HCT116 (cell line): Measurements from ENCODE around the gene RXFP4.

Experiments
- EZH2 ChIP-seq: fragments of 200-600 bp; sonication (generic); IDR thresholded peaks from 2 replicates; pipeline ENCODE4 v1.6.1; 2017; ENCODE audit warnings: antibody characterized with exemption, mixed run types
- JUND ChIP-seq: IDR thresholded peaks from 2 replicates; pipeline ENCODE4 v1.6.1; 2012
- POLR2A ChIP-seq: IDR thresholded peaks from 2 replicates; pipeline ENCODE4 v1.7.0; 2011; ENCODE audit warnings: borderline replicate concordance; ENCODE audit not compliant: insufficient read depth, insufficient read length; ENCODE audit errors: extremely low read depth
- POLR2AphosphoS5 ChIP-seq: IDR thresholded peaks from 2 replicates; pipeline ENCODE4 v1.6.1; 2011; ENCODE audit warnings: mild to moderate bottlenecking, low read depth, low read length, moderate library complexity
- RAD21 ChIP-seq: IDR thresholded peaks from 2 replicates; pipeline ENCODE4 v1.6.1; 2012; ENCODE audit warnings: low read depth, mild to moderate bottlenecking
- SP1 ChIP-seq: IDR thresholded peaks from 2 replicates; pipeline ENCODE4 v1.6.1; 2012; ENCODE audit warnings: low read depth
- TCF7L2 ChIP-seq: IDR thresholded peaks from 2 replicates; pipeline ENCODE4 v1.7.0; 2011; ENCODE audit warnings: borderline replicate concordance, inconsistent platforms; ENCODE audit not compliant: insufficient read depth, insufficient read length; ENCODE audit errors: extremely low read depth
- YY1 ChIP-seq: IDR thresholded peaks from 2 replicates; pipeline ENCODE4 v1.6.1; 2011; ENCODE audit warnings: low read length, low read depth, moderate library complexity, mild to moderate bottlenecking; ENCODE audit not compliant: insufficient replicate concordance; ENCODE audit errors: extremely low read depth
- ZNF274 ChIP-seq: fragments of 200-500 bp; sonication (Bioruptor generic); IDR thresholded peaks from 2 replicates; pipeline ENCODE4 v1.6.1; 2014; ENCODE audit warnings: mild to moderate bottlenecking, low read depth, low read length, inconsistent platforms
- TF ChIP-seq, protein P1 (sequence below): IDR thresholded peaks from 2 replicates; pipeline ENCODE4 v1.6.1; 2012; ENCODE audit warnings: low read depth
- TF ChIP-seq, protein P2 (sequence below), 3 experiments: fragments of 200-600 bp in 1 of 3; sonication (generic) in 1 of 3; IDR thresholded peaks in 2 of 3; conservative IDR thresholded peaks in 1 of 3; 2 replicates each; pipeline ENCODE4 v1.5.1; 2012 to 2017; ENCODE audit warnings: low read depth in 2 of 3, low read length in 2 of 3, antibody characterized with exemption in 1 of 3, borderline replicate concordance in 1 of 3, control low read depth in 1 of 3, mild to moderate bottlenecking in 1 of 3, mixed read lengths in 1 of 3, mixed run types in 1 of 3, moderate library complexity in 1 of 3; ENCODE audit not compliant: insufficient read depth in 1 of 3
- TF ChIP-seq, protein P3 (sequence below): IDR thresholded peaks from 2 replicates; pipeline ENCODE4 v1.6.1; 2012

DNA sequence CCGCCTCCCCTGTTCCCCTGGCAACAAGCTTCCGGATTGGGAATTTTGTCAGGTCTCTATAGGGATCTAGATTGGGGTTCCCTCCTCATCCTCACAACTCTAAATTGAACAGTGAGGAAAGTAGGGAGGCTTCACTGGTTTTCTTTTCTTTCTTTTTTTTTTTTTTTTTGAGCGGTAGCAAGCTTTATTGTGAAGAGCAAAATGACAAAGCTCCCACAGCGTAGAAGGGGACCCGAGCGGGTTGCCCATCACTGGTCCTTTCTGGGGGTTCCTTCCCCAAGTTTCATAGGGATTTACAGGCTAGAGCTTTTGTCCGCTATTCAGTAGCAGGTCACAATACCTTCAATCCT, 26.6 kb downstream of the RXFP4 start:
- TF ChIP-seq JUND (no peak), POLR2AphosphoS5 (no peak), EZH2 (no peak), POLR2A (no peak), YY1 (no peak), TCF7L2 (no peak), RAD21 (no peak), ZNF274 (no peak), SP1 (no peak)
- TF ChIP-seq, protein P1, sequence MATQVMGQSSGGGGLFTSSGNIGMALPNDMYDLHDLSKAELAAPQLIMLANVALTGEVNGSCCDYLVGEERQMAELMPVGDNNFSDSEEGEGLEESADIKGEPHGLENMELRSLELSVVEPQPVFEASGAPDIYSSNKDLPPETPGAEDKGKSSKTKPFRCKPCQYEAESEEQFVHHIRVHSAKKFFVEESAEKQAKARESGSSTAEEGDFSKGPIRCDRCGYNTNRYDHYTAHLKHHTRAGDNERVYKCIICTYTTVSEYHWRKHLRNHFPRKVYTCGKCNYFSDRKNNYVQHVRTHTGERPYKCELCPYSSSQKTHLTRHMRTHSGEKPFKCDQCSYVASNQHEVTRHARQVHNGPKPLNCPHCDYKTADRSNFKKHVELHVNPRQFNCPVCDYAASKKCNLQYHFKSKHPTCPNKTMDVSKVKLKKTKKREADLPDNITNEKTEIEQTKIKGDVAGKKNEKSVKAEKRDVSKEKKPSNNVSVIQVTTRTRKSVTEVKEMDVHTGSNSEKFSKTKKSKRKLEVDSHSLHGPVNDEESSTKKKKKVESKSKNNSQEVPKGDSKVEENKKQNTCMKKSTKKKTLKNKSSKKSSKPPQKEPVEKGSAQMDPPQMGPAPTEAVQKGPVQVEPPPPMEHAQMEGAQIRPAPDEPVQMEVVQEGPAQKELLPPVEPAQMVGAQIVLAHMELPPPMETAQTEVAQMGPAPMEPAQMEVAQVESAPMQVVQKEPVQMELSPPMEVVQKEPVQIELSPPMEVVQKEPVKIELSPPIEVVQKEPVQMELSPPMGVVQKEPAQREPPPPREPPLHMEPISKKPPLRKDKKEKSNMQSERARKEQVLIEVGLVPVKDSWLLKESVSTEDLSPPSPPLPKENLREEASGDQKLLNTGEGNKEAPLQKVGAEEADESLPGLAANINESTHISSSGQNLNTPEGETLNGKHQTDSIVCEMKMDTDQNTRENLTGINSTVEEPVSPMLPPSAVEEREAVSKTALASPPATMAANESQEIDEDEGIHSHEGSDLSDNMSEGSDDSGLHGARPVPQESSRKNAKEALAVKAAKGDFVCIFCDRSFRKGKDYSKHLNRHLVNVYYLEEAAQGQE, result no peak
- TF ChIP-seq, protein P2, sequence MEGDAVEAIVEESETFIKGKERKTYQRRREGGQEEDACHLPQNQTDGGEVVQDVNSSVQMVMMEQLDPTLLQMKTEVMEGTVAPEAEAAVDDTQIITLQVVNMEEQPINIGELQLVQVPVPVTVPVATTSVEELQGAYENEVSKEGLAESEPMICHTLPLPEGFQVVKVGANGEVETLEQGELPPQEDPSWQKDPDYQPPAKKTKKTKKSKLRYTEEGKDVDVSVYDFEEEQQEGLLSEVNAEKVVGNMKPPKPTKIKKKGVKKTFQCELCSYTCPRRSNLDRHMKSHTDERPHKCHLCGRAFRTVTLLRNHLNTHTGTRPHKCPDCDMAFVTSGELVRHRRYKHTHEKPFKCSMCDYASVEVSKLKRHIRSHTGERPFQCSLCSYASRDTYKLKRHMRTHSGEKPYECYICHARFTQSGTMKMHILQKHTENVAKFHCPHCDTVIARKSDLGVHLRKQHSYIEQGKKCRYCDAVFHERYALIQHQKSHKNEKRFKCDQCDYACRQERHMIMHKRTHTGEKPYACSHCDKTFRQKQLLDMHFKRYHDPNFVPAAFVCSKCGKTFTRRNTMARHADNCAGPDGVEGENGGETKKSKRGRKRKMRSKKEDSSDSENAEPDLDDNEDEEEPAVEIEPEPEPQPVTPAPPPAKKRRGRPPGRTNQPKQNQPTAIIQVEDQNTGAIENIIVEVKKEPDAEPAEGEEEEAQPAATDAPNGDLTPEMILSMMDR (IDR thresholded peaks at IDR 0.05 in 2 of 3, conservative IDR thresholded peaks at IDR 0.05 in 1 of 3; ENCODE audit: borderline replicate concordance in 1 of 3, insufficient read depth in 1 of 3, low read depth in 2 of 3, low read length in 2 of 3), result no peak
- TF ChIP-seq, protein P3, sequence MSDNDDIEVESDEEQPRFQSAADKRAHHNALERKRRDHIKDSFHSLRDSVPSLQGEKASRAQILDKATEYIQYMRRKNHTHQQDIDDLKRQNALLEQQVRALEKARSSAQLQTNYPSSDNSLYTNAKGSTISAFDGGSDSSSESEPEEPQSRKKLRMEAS, result no peak
